Stomach (tissue), 4 donors: ENCODE results near the gene SLC29A3.

Experiments
- CTCF ChIP-seq, 7 experiments: fragments of 450-650 bp in 4 of 7; fragments of 200-600 bp in 3 of 7; sonication (generic) in 3 of 7; IDR thresholded peaks; one replicate each; pipeline ENCODE4 v1.5.1; 2016 to 2019; ENCODE audit warnings: antibody characterized with exemption in 7 of 7, control low read depth in 2 of 7, mild to moderate bottlenecking in 1 of 7
- EP300 ChIP-seq: sonication (generic); formaldehyde crosslinking; IDR thresholded peaks from one replicate; pipeline ENCODE4 v1.6.1; 2017; ENCODE audit warnings: antibody characterized with exemption
- POLR2A ChIP-seq, 4 donors: fragments of 450-650 bp; IDR thresholded peaks; one replicate each; pipeline ENCODE4 v1.6.1; 2016; ENCODE audit warnings: antibody characterized with exemption in 4 of 4, control low read depth in 2 of 4, mild to moderate bottlenecking in 1 of 4, moderate library complexity in 1 of 4
- POLR2AphosphoS5 ChIP-seq, 3 donors: sonication (generic); formaldehyde crosslinking; IDR thresholded peaks; one replicate each; pipeline ENCODE4 v1.6.1; 2016; ENCODE audit warnings: antibody characterized with exemption in 3 of 3

- TF ChIP-seq CTCF (IDR thresholded peaks at IDR 0.05) = no peak
- no peak for TF ChIP-seq POLR2AphosphoS5 (IDR thresholded peaks at IDR 0.05)
- TF ChIP-seq EP300 = no peak
- TF ChIP-seq POLR2A (IDR thresholded peaks at IDR 0.05) = no peak
These were observed 38.8 kb upstream of the SLC29A3 start for GRCh38 chr10:71280216-71280615.
